ENCODE data around the gene NBPF1.
A peak's percentile ranks its signal among the peaks of the same experiment; 100 is the strongest.
"Not testable (repeated sequence)": the region's sequence is repeated elsewhere in the genome, so short reads cannot be mapped to it uniquely, and the experiment has no call there.

GRCh38 chr1:16514107-16515055 is 99.0 kb downstream of the NBPF1 start, which contains the start of gene RNU1-1:
- not testable (repeated sequence) for TF ChIP-seq CTCF (IDR thresholded peaks at IDR 0.05)
- peak in 2 of 3 donors; percentile 59 to 61 for TF ChIP-seq POLR2AphosphoS5 (IDR thresholded peaks at IDR 0.05)
